Stomach (tissue), 9 donors: ENCODE data around the gene C2CD2L. TPM values are rescaled to one million over a fixed set of nuclear protein-coding genes. Genes with fewer than 3 reads are reported as not detected.

Experiments
- DNase-seq, 2 donors: peaks; one replicate each; pipeline versions ENCODE4 v3.0.0 to v3.0.0-alpha.2; 2013 to 2019
- H3K27ac ChIP-seq, 5 donors: fragments of 200-600 bp in 4 of 5; sonication (generic) in 4 of 5; one replicate each; pipeline ENCODE4 v1.5.1; 2013 to 2019; ENCODE audit warnings: mild to moderate bottlenecking in 1 of 5, moderate library complexity in 1 of 5
- H3K27me3 ChIP-seq, 3 donors: fragments of 200-600 bp; sonication (generic); one replicate each; pipeline ENCODE4 v1.5.1; 2017 to 2019; ENCODE audit warnings: mixed run types in 1 of 3
- H3K36me3 ChIP-seq, 4 donors: fragments of 200-600 bp; sonication (generic); 1 replicate in 3 of 4; 2 replicates in 1 of 4; pipeline ENCODE4 v1.5.1; 2016 to 2019
- H3K4me1 ChIP-seq, 4 donors: fragments of 200-600 bp; sonication (generic); one replicate each; pipeline ENCODE4 v1.5.1; 2016 to 2019
- H3K4me3 ChIP-seq, 4 donors: fragments of 200-600 bp; sonication (generic) in 3 of 4; one replicate each; pipeline ENCODE4 v1.5.1; 2016 to 2019; ENCODE audit warnings: mild to moderate bottlenecking in 1 of 4
- H3K9me3 ChIP-seq, 4 donors: fragments of 200-600 bp; sonication (generic); one replicate each; pipeline ENCODE4 v1.5.1; 2016 to 2019
- EP300 ChIP-seq: sonication (generic); formaldehyde crosslinking; IDR thresholded peaks from one replicate; pipeline ENCODE4 v1.6.1; 2017; ENCODE audit warnings: antibody characterized with exemption
- POLR2A ChIP-seq, 4 donors: fragments of 450-650 bp; IDR thresholded peaks; one replicate each; pipeline ENCODE4 v1.6.1; 2016; ENCODE audit warnings: antibody characterized with exemption in 4 of 4, control low read depth in 2 of 4, mild to moderate bottlenecking in 1 of 4, moderate library complexity in 1 of 4
- POLR2AphosphoS5 ChIP-seq, 3 donors: sonication (generic); formaldehyde crosslinking; IDR thresholded peaks; one replicate each; pipeline ENCODE4 v1.6.1; 2016; ENCODE audit warnings: antibody characterized with exemption in 3 of 3
- WGBS, 5 donors: extraction: QIAGEN DNeasy Blood & Tissue Kit in 3 of 5; methylation state at CpG; one replicate each; pipeline versions ENCODE4 v1.1.5 to v1.1.7; 2013 to 2018; 5-methylcytosine and 5-hydroxymethylcytosine counted together
- intact Hi-C: fragments of 100-400 bp; cut with DNase I; formaldehyde crosslinking; loops from one replicate; pipeline ENCODE4 v1.15.1; 2023; ENCODE audit warnings: low total_unique reads
- polyA plus RNA-seq, 3 donors: library from polyadenylated mRNA; stranded (reverse); fragments of 200-250 nt; gene quantifications; one replicate each; pipeline ENCODE4 v1.2.3, GENCODE V29; 2013
- total RNA-seq, 5 donors: library from RNA; depleted of rRNA; stranded (reverse); fragments of >200 nt; gene quantifications; one replicate each; pipeline versions ENCODE4 v1.1.0 to v1.2.3, GENCODE V29; 2014 to 2016
- TF ChIP-seq, protein P1 (sequence below), 7 experiments: fragments of 450-650 bp in 4 of 7; fragments of 200-600 bp in 3 of 7; sonication (generic) in 3 of 7; IDR thresholded peaks; one replicate each; pipeline ENCODE4 v1.5.1; 2016 to 2019; ENCODE audit warnings: antibody characterized with exemption in 7 of 7, control low read depth in 2 of 7, mild to moderate bottlenecking in 1 of 7
- donor health status: healthy with polysubstance abuse.
- donor health status: Bipolar disorder and iron deficiency.
- donor health status: healthy.

C2CD2L gene
- total and polyA plus RNA-seq, 8 donors: 1.7 to 19.9 (median 6.0) TPM

DNA sequence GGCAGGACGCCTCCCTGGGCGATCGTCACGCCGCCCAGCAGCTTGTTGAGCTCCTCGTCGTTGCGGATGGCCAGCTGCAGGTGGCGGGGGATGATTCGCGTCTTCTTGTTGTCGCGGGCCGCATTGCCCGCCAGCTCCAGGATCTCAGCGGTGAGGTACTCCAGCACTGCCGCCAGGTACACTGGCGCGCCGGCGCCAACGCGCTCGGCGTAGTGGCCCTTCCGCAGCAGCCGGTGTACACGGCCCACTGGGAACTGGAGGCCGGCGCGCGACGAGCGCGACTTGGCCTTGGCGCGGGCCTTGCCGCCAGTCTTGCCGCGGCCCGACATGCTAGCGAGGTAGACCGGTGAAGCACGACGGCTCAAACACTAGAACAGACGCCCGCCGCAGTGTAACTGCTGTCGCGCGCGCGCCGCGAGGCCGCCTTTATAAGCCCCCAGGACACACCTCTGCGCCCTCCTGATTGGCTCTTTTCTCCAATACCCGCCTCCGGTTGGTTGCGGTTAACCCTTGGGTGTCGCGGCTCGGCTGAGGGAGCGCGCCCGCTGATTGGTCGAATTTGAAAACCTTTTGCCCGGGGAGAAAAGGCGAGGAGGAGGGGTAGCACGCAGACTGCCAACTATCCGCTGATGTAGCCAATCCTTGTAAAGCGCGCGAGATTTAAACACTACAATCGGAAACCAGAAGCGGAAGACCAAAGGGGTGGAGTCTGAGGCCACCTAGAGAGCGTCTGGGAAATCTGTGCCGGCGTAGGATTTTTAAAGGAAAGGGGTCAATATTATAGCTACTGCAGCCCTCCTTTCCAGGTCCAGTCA lies 11.9 kb upstream of the C2CD2L start:
- TF ChIP-seq, protein P1, sequence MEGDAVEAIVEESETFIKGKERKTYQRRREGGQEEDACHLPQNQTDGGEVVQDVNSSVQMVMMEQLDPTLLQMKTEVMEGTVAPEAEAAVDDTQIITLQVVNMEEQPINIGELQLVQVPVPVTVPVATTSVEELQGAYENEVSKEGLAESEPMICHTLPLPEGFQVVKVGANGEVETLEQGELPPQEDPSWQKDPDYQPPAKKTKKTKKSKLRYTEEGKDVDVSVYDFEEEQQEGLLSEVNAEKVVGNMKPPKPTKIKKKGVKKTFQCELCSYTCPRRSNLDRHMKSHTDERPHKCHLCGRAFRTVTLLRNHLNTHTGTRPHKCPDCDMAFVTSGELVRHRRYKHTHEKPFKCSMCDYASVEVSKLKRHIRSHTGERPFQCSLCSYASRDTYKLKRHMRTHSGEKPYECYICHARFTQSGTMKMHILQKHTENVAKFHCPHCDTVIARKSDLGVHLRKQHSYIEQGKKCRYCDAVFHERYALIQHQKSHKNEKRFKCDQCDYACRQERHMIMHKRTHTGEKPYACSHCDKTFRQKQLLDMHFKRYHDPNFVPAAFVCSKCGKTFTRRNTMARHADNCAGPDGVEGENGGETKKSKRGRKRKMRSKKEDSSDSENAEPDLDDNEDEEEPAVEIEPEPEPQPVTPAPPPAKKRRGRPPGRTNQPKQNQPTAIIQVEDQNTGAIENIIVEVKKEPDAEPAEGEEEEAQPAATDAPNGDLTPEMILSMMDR (IDR thresholded peaks at IDR 0.05): no peak
- peak in 2 of 4 donors; percentile 73 to 97 for TF ChIP-seq POLR2A (IDR thresholded peaks at IDR 0.05)
- TF ChIP-seq POLR2AphosphoS5 (IDR thresholded peaks at IDR 0.05): peak; percentile 73 to 99 (median 99)
- TF ChIP-seq EP300: no peak
- peak overlapping the region; percentile 84 to 90 (median 87) for H3K4me3 ChIP-seq
- 0% methylated on average over 57 to 79 of the region's 79 CpGs for WGBS, 5 donors
- H3K27ac ChIP-seq: peak overlapping the region; percentile 91 to 97 (median 94)
- peak; percentile 99 to 100 for DNase-seq
- peaks cover 22 to 49% (median 34%) of the 10 kb centered on the region in 4 donors for H3K4me1 ChIP-seq
- H3K27me3 ChIP-seq: no peaks in the 10 kb centered on the region
- H3K9me3 ChIP-seq: no peaks in the 10 kb centered on the region
- peaks cover 17 to 38% (median 24%) of the 10 kb centered on the region in 4 donors for H3K36me3 ChIP-seq
- intact Hi-C loops: no loop called here

DNA sequence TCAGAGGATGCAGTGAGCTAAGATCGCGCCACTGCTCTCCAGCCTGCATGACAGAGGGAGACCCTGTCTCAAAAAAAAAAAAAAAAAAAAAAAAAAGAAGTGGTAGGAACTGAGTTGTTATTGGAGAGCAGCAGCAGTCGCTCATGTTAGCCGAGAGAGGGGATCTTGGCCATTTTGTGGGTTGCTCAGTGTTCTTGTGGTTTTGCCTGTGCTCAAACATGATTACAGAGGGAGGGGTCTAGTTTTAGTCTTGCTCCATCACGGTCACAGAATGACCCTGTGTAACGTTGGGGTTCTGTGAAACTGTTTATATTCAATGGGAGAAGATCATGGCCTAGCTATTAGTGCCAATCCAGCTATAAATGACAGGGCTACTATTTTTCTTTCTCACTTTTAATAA lies 7.4 kb upstream of the C2CD2L start:
- H3K27me3 ChIP-seq: no peaks in the 10 kb centered on the region
- no peaks in the 10 kb centered on the region for H3K9me3 ChIP-seq
- DNase-seq: no peak
- H3K36me3 ChIP-seq: peaks cover 17 to 29% (median 24%) of the 10 kb centered on the region in 4 donors
- intact Hi-C loops: no loop called here
- peaks cover 20 to 45% (median 36%) of the 10 kb centered on the region in 4 donors for H3K4me1 ChIP-seq
- H3K4me3 ChIP-seq: no peak overlapping the region
- TF ChIP-seq, protein P1 (IDR thresholded peaks at IDR 0.05): no peak
- TF ChIP-seq POLR2A (IDR thresholded peaks at IDR 0.05): no peak
- no peak for TF ChIP-seq POLR2AphosphoS5 (IDR thresholded peaks at IDR 0.05)
- TF ChIP-seq EP300: no peak
- no peak overlapping the region for H3K27ac ChIP-seq
- 70 to 78% (median 73%) methylated on average over 6 of the region's 6 CpGs for WGBS, 5 donors

DNA sequence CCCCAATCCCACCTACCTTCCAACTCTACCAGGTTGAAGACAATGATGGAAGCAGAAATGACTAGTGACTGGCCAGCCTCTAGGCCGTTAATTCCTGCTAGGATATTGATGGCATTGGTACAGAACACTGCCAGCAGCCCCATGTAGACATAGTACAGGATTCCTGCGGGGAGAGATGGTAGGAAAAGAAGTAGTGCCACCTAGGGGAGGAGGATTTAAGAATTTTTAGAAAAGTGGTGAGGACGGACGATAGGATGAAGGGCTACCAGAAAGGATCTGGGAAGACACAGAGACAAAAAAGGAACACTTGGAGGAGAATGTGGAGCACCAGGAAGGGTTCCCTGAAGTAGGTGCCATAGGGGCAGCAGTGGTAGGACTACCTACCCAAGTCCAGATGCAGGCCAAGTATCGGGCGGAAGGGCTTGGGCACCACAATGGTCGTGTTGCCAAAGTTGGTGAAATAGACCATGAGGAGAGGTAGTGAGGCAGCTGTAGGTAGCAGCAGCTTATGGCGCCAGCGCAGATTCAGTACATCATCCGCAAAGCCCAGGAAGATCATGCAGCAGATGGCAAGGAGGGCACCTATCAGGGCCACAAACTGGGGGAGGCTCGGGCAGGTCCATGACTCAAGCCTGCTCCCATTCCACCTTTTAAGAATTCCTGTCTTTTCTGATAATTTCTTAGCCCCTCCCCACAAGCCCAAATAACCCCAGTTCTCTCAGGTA lies 6.7 kb upstream of the C2CD2L start:
- H3K27me3 ChIP-seq: no peaks in the 10 kb centered on the region
- peak overlapping the region; percentile 76 to 92 (median 84) for H3K4me3 ChIP-seq
- H3K4me1 ChIP-seq: peaks cover 20 to 45% (median 36%) of the 10 kb centered on the region in 4 donors
- peaks cover 17 to 29% (median 24%) of the 10 kb centered on the region in 4 donors for H3K36me3 ChIP-seq
- 29 to 43% (median 33%) methylated on average over 11 of the region's 11 CpGs for WGBS, 5 donors
- TF ChIP-seq, protein P1 (IDR thresholded peaks at IDR 0.05): peak in 1 of 7 experiments; percentile 29
- TF ChIP-seq POLR2A (IDR thresholded peaks at IDR 0.05) (no peak), POLR2AphosphoS5 (IDR thresholded peaks at IDR 0.05) (no peak)
- H3K27ac ChIP-seq: peak overlapping the region in 4 of 5 donors; percentile 89 to 92 (median 91)
- DNase-seq: peak in 1 of 2 donors; percentile 49
- no peaks in the 10 kb centered on the region for H3K9me3 ChIP-seq
- intact Hi-C loops: no loop called here

DNA sequence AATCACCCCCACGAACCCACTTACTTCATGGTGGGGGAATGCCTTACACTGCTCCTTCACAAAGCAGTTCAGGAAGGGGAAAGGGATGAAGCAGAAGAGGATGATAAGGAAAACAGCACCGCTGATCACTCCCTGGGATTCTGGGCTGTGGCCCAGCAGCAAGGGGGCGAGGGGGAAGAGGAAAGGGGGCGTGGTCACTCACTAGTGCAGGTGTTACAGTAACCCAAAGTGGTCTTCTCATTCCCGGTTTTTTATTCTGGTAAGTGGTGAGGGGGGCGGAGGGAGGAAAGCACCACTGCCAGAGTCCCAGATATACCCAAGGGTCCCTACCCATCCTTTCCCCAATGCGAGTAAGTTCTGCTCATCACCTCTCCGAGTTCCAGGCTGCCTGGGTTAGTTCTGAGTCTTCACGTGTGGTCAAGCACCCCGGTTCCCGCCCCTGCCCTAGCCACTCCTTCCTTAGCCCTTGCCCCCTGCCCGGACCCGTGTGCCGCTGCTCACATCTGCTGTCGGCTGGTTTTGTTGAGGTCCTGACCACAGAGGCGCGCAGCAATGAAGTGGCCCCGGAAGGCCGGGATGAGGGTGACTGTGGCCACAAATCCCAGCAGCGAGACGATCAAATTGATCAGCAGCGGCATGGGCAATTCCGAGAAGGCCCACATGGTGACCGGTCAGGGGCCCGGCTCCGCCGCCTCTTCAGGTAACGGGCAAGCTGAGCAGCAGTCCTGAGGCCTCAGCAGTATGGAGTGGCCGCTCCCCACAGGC lies 6.0 kb upstream of the C2CD2L start:
- H3K4me3 ChIP-seq: peak overlapping the region; percentile 76 to 92 (median 84)
- peaks cover 17 to 27% (median 24%) of the 10 kb centered on the region in 4 donors for H3K36me3 ChIP-seq
- H3K4me1 ChIP-seq: peaks cover 20 to 41% (median 31%) of the 10 kb centered on the region in 4 donors
- no peaks in the 10 kb centered on the region for H3K27me3 ChIP-seq
- DNase-seq: peak in 1 of 2 donors; percentile 34
- no peak for TF ChIP-seq EP300
- TF ChIP-seq POLR2A (IDR thresholded peaks at IDR 0.05): no peak
- TF ChIP-seq POLR2AphosphoS5 (IDR thresholded peaks at IDR 0.05): no peak
- TF ChIP-seq, protein P1 (IDR thresholded peaks at IDR 0.05): no peak
- H3K27ac ChIP-seq: peak overlapping the region; percentile 89 to 94 (median 92)
- intact Hi-C loops: no loop called here
- 1 to 2% (median 1%) methylated on average over 21 to 29 of the region's 29 CpGs for WGBS, 5 donors
- H3K9me3 ChIP-seq: no peaks in the 10 kb centered on the region
